MCF 10A (cell line): ENCODE results near the gene MIB1. TPM values are rescaled to one million over a fixed set of nuclear protein-coding genes. Genes with fewer than 3 reads are reported as not detected.
"Not testable (repeated sequence)": the region's sequence is repeated elsewhere in the genome, so short reads cannot be mapped to it uniquely, and the experiment has no call there.

Experiments
- BruUV-seq: library from RNA; stranded (reverse); fragments of 400-500 nt; replicated peaks from 2 replicates; lab custom pipeline; 2021; lab: Mats Ljungman, UMichigan
- CTCF ChIA-PET: fragments of 300-600 bp; sonication (Branson Sonifier 250); formaldehyde crosslinking; extraction: SDS; loops from one replicate; lab custom pipeline; 2021; ENCODE audit warnings: antibody characterized with exemption, inconsistent platforms; lab: Yijun Ruan, JAX
- POLR2A ChIA-PET: fragments of 300-600, 350-650 bp; sonication (Branson Sonifier 250); formaldehyde crosslinking; extraction: SDS; loops from one replicate; lab custom pipeline; 2020; ENCODE audit warnings: antibody characterized with exemption, inconsistent platforms; lab: Yijun Ruan, JAX
- DNase-seq: peaks from one replicate; pipeline ENCODE4 v3.0.0-alpha.2; 2018; ENCODE audit not compliant: unreplicated experiment
- H3K27ac Mint-ChIP-seq: one replicate; pipeline ENCODE4 v1.8.0; 2022; ENCODE audit warnings: mild to moderate bottlenecking, low read depth, mixed read lengths; ENCODE audit not compliant: unreplicated experiment
- H3K27me3 Mint-ChIP-seq: one replicate; pipeline ENCODE4 v1.8.0; 2022; ENCODE audit warnings: mixed read lengths; ENCODE audit not compliant: insufficient read depth, unreplicated experiment
- H3K36me3 Mint-ChIP-seq: one replicate; pipeline ENCODE4 v1.8.0; 2022; ENCODE audit warnings: mild to moderate bottlenecking, moderate library complexity, mixed read lengths; ENCODE audit not compliant: insufficient read depth, unreplicated experiment
- H3K4me1 Mint-ChIP-seq: one replicate; pipeline ENCODE4 v1.8.0; 2022; ENCODE audit warnings: mixed read lengths; ENCODE audit not compliant: insufficient read depth, unreplicated experiment
- H3K4me3 Mint-ChIP-seq: one replicate; pipeline ENCODE4 v1.8.0; 2022; ENCODE audit warnings: mild to moderate bottlenecking, moderate library complexity, mixed read lengths; ENCODE audit not compliant: unreplicated experiment
- H3K9me3 Mint-ChIP-seq: one replicate; pipeline ENCODE4 v1.8.0; 2022; ENCODE audit warnings: mixed read lengths; ENCODE audit not compliant: unreplicated experiment
- CTCF ChIP-seq: fragments of 200-600 bp; IDR thresholded peaks from one replicate; pipeline ENCODE4 v1.8.0; 2022; ENCODE audit warnings: antibody characterized with exemption, mild to moderate bottlenecking; ENCODE audit not compliant: unreplicated experiment
- intact Hi-C: fragments of 100-400 bp; cut with micrococcal nuclease; formaldehyde crosslinking; loops from 2 replicates; pipeline ENCODE4 v1.14.1; 2022
- total RNA-seq: library from RNA; stranded (reverse); gene quantifications from 2 replicates; pipeline ENCODE4 v1.2.3, GENCODE V29; 2022

The MIB1 gene
- total RNA-seq, 1 experiment from 2014 or later, result 40.5 TPM

GRCh38 chr18:21704603-21705364 is 35.8 kb upstream of the MIB1 start, which contains the start of gene ABHD3:
Gene ABHD3, minus strand, starts transcription at chr18:21704774. Its CDS starts 109 bp downstream, at chr18:21704665.
- peaks cover 4% of the 10 kb centered on the region for H3K4me1 Mint-ChIP-seq
- no peaks in the 10 kb centered on the region for H3K36me3 Mint-ChIP-seq
- peak; percentile 92 for DNase-seq
- no TSS peak for BruUV-seq
- peak within 1 kb of the TSS; percentile 67 for H3K27ac Mint-ChIP-seq
- POLR2A ChIA-PET, result interaction anchor here (0.7 to 3.1 kb wide), 27 partner anchors 9 to 419 kb away, joined by 3 to 97 read pairs (median 4); partner anchors contain the start of genes ESCO1, MIB1 and SNRPD1
- peak; percentile 42 for TF ChIP-seq CTCF
- peak within 1 kb of the TSS; percentile 80 for H3K4me3 Mint-ChIP-seq
- no peaks in the 10 kb centered on the region for H3K27me3 Mint-ChIP-seq
- CTCF ChIA-PET, result interaction anchor here (0.6 to 1.9 kb wide), 9 partner anchors 28 to 1368 kb away, joined by 3 to 5 read pairs (median 3); partner anchors contain the start of genes ESCO1 and SNRPD1
- intact Hi-C loops, result loop anchor here (1.0 to 5.0 kb wide), 2 partner anchors 36 to 67 kb away; partner anchors contain the start of gene MIB1
- H3K9me3 Mint-ChIP-seq, result no peaks in the 10 kb centered on the region

- ChIA-PET POLR2A (interaction anchor here (0.6 kb wide), 1 partner anchor 100 kb away, joined by 3 read pairs; no protein-coding TSS in a partner anchor), CTCF (no interaction called here)
- no peak for TF ChIP-seq CTCF
- DNase-seq, result no peak
- Mint-ChIP-seq H3K27me3 (no peaks in the 10 kb centered on the region), H3K4me3 (no peak overlapping the region), H3K4me1 (peaks cover 4% of the 10 kb centered on the region), H3K36me3 (no peaks in the 10 kb centered on the region), H3K9me3 (no peaks in the 10 kb centered on the region), H3K27ac (no peak overlapping the region)
- intact Hi-C loops, result no loop called here
- no TSS peak for BruUV-seq
These were observed 34.2 kb upstream of the MIB1 start for GRCh38 chr18:21706386-21706865.

DNA sequence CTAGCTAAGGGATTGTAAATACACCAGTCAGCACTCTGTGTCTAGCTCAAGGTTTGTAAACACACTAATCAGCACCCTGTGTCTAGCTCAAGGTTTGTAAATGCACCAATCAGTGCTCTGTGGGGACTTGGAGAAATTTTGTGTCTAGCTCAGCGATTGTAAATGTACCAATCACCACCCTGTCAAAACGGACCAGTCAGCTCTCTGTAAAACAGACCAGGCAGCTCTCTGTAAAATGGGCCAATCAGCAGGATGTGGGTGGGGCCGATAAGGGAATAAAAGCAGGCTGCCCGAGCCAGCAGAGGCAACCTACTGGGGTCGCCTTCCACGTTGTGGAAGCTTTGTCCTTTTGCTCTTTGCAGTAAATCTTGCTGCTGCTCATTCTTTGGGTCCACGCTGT is 33.5 kb upstream of the MIB1 start:
- H3K36me3 Mint-ChIP-seq, BruUV-seq, DNase-seq, H3K27ac Mint-ChIP-seq, H3K4me1 Mint-ChIP-seq, H3K27me3 Mint-ChIP-seq, H3K9me3 Mint-ChIP-seq, H3K4me3 Mint-ChIP-seq, intact Hi-C loops: not testable (repeated sequence)
- ChIA-PET POLR2A (interaction anchor here (0.6 kb wide), 1 partner anchor 101 kb away, joined by 3 read pairs; no protein-coding TSS in a partner anchor), CTCF (interaction anchor here (0.7 to 1.1 kb wide), 2 partner anchors 8 to 67 kb away, joined by 3 read pairs; no protein-coding TSS in a partner anchor)

- TF ChIP-seq CTCF, result no peak
- CTCF ChIA-PET, result no interaction called here
- no peaks in the 10 kb centered on the region for H3K27me3 Mint-ChIP-seq
- no peaks in the 10 kb centered on the region for H3K36me3 Mint-ChIP-seq
- POLR2A ChIA-PET, result interaction anchor here (1.0 kb wide), 1 partner anchor 10 kb away, joined by 3 read pairs; the partner anchor contains the start of gene ABHD3
- BruUV-seq, result no TSS peak
- intact Hi-C loops, result no loop called here
- H3K9me3 Mint-ChIP-seq, result no peaks in the 10 kb centered on the region
- DNase-seq, result no peak
- no peaks in the 10 kb centered on the region for H3K4me1 Mint-ChIP-seq
- H3K4me3 Mint-ChIP-seq, result no peak overlapping the region
- H3K27ac Mint-ChIP-seq, result no peak overlapping the region
These were observed 26.1 kb upstream of the MIB1 start for GRCh38 chr18:21714474-21714873.
